Measurements from ENCODE around the gene TTC9. TPM values are rescaled to one million over a fixed set of nuclear protein-coding genes. Genes with fewer than 3 reads are reported as not detected.
"Not testable (repeated sequence)": the region's sequence is repeated elsewhere in the genome, so short reads cannot be mapped to it uniquely, and the experiment has no call there.

Gene TTC9
- total RNA-seq, 1 donor from 2014 or later: 2.5 TPM

DNA sequence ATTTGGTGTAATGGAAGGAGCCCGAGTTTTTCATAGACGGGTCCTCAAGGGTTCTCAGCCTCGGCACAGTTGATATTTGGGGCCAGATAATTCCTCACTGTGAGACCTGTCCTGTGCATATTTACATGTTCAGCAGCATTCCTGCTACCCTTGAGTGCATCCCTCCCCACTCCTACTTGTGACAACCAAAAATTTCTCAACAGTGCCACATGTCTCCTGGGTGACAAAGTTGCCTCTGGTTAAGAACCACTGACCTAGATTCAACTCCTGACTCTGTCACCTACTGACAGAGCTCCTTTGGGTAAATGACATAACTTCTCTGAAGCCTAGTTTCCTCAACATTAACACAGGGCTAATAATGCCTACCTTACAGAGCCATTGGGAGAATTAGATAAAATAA lies 60.4 kb downstream of the TTC9 start:
- no peak overlapping the region for H3K27ac Mint-ChIP-seq (ENCODE audit: unreplicated experiment)
- H3K4me3 Mint-ChIP-seq (ENCODE audit: unreplicated experiment): no peak overlapping the region
- H3K4me1 Mint-ChIP-seq (ENCODE audit: low read depth): peaks cover 18% of the 10 kb centered on the region
- H3K36me3 Mint-ChIP-seq (ENCODE audit: low read depth): no peaks in the 10 kb centered on the region
- no peaks in the 10 kb centered on the region for H3K9me3 Mint-ChIP-seq (ENCODE audit: low read depth)
- H3K27me3 Mint-ChIP-seq (ENCODE audit: low read depth): peaks cover 30% of the 10 kb centered on the region
- DNase-seq (ENCODE audit: low spot score): no peak
- TF ChIP-seq, protein P1, sequence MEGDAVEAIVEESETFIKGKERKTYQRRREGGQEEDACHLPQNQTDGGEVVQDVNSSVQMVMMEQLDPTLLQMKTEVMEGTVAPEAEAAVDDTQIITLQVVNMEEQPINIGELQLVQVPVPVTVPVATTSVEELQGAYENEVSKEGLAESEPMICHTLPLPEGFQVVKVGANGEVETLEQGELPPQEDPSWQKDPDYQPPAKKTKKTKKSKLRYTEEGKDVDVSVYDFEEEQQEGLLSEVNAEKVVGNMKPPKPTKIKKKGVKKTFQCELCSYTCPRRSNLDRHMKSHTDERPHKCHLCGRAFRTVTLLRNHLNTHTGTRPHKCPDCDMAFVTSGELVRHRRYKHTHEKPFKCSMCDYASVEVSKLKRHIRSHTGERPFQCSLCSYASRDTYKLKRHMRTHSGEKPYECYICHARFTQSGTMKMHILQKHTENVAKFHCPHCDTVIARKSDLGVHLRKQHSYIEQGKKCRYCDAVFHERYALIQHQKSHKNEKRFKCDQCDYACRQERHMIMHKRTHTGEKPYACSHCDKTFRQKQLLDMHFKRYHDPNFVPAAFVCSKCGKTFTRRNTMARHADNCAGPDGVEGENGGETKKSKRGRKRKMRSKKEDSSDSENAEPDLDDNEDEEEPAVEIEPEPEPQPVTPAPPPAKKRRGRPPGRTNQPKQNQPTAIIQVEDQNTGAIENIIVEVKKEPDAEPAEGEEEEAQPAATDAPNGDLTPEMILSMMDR (IDR thresholded peaks at IDR 0.05): no peak

DNA sequence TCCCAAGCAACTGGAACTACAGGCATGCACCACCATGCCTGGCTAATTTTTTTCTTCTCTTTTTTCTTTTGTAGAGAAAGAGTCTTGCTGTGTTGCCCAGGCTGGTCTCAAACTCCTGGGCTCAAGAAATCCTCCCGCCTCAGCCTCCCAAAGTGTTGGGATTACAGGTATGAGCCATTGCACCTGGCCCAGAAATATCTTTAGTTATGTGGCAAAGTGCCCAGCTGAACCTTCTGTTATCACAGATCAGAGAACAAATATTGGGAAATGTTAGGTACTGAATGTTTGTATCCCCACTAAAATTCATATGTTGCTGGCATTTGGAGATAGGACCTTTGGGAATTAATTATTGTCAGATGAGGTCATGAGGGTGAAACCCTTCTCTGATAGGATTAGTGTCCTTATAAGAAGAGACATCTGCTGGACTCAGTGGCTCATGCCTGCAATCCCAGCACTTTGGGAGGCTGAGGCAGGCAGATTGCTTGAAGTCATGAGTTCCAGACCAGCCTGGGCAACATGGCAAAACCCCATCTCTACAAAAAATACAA lies 62.0 kb downstream of the TTC9 start:
- not testable (repeated sequence) for H3K4me1 Mint-ChIP-seq (ENCODE audit: low read depth); H3K9me3 Mint-ChIP-seq (ENCODE audit: low read depth); H3K36me3 Mint-ChIP-seq (ENCODE audit: low read depth); H3K27ac Mint-ChIP-seq (ENCODE audit: unreplicated experiment); H3K4me3 Mint-ChIP-seq (ENCODE audit: unreplicated experiment); DNase-seq (ENCODE audit: low spot score)
- H3K27me3 Mint-ChIP-seq (ENCODE audit: low read depth): peaks cover 30% of the 10 kb centered on the region

GRCh38 chr14:70704960-70705359 lies 63.2 kb downstream of the TTC9 start:
- no peak overlapping the region for H3K27ac Mint-ChIP-seq (ENCODE audit: unreplicated experiment)
- peaks cover 34% of the 10 kb centered on the region for H3K27me3 Mint-ChIP-seq (ENCODE audit: low read depth)
- DNase-seq (ENCODE audit: low spot score): no peak
- H3K36me3 Mint-ChIP-seq (ENCODE audit: low read depth): no peaks in the 10 kb centered on the region
- peaks cover 5% of the 10 kb centered on the region for H3K4me1 Mint-ChIP-seq (ENCODE audit: low read depth)
- no peaks in the 10 kb centered on the region for H3K9me3 Mint-ChIP-seq (ENCODE audit: low read depth)
- TF ChIP-seq, protein P1 (IDR thresholded peaks at IDR 0.05): no peak
- H3K4me3 Mint-ChIP-seq (ENCODE audit: unreplicated experiment): no peak overlapping the region

GRCh38 chr14:70706177-70706576 lies 64.5 kb downstream of the TTC9 start:
- H3K36me3 Mint-ChIP-seq (ENCODE audit: low read depth): no peaks in the 10 kb centered on the region
- H3K4me3 Mint-ChIP-seq (ENCODE audit: unreplicated experiment): no peak overlapping the region
- no peak overlapping the region for H3K27ac Mint-ChIP-seq (ENCODE audit: unreplicated experiment)
- no peaks in the 10 kb centered on the region for H3K9me3 Mint-ChIP-seq (ENCODE audit: low read depth)
- peaks cover 5% of the 10 kb centered on the region for H3K4me1 Mint-ChIP-seq (ENCODE audit: low read depth)
- TF ChIP-seq, protein P1 (IDR thresholded peaks at IDR 0.05): no peak
- H3K27me3 Mint-ChIP-seq (ENCODE audit: low read depth): peaks cover 38% of the 10 kb centered on the region
- DNase-seq (ENCODE audit: low spot score): no peak

GRCh38 chr14:70707138-70708038 lies 65.7 kb downstream of the TTC9 start:
- peaks cover 32% of the 10 kb centered on the region for H3K27me3 Mint-ChIP-seq (ENCODE audit: low read depth)
- no peak for DNase-seq (ENCODE audit: low spot score)
- H3K4me3 Mint-ChIP-seq (ENCODE audit: unreplicated experiment): no peak overlapping the region
- H3K36me3 Mint-ChIP-seq (ENCODE audit: low read depth): no peaks in the 10 kb centered on the region
- H3K27ac Mint-ChIP-seq (ENCODE audit: unreplicated experiment): no peak overlapping the region
- peaks cover 5% of the 10 kb centered on the region for H3K4me1 Mint-ChIP-seq (ENCODE audit: low read depth)
- TF ChIP-seq, protein P1 (IDR thresholded peaks at IDR 0.05): no peak
- H3K9me3 Mint-ChIP-seq (ENCODE audit: low read depth): no peaks in the 10 kb centered on the region
